PC-3 (cell line): ENCODE measurements around the gene SH3RF1. TPM values are rescaled to one million over a fixed set of nuclear protein-coding genes. Genes with fewer than 3 reads are reported as not detected.
A peak's percentile ranks its signal among the peaks of the same experiment; 100 is the strongest.

Experiments
- ATAC-seq: fragments of 200-7000 bp; cut with Tn5 transposase; 2 replicates; pipeline ENCODE4 v1.9.1; 2020; ENCODE audit warnings: mild to moderate bottlenecking, moderate library complexity
- BruUV-seq: library from RNA; stranded (reverse); fragments of 400-500 nt; replicated peaks from 2 replicates; lab custom pipeline; 2021; lab: Mats Ljungman, UMichigan
- CTCF ChIA-PET: fragments of 300-600 bp; sonication (Branson Sonifier 250); formaldehyde crosslinking; loops from one replicate; lab custom pipeline; 2022; ENCODE audit warnings: antibody characterized with exemption; lab: Charles Lee
- POLR2A ChIA-PET: fragments of 300-600 bp; sonication (Branson Sonifier 250); formaldehyde crosslinking; loops from one replicate; lab custom pipeline; 2022; ENCODE audit warnings: antibody characterized with exemption; ENCODE audit not compliant: unreplicated experiment; lab: Charles Lee
- DNase-seq: peaks from one replicate; pipeline ENCODE4 v3.0.0-alpha.2; 2015
- H2AFZ ChIP-seq: fragments of 300-600 bp; sonication (generic); 2 replicates; pipeline ENCODE4 v1.6.0; 2016; ENCODE audit warnings: antibody characterized with exemption, low read length
- H3F3A ChIP-seq: fragments of 300-600 bp; sonication (generic); one replicate; pipeline ENCODE4 v1.6.0; 2017; ENCODE audit warnings: antibody characterized with exemption, low read length, control low read depth, mild to moderate bottlenecking; ENCODE audit not compliant: unreplicated experiment
- H3K27ac ChIP-seq: fragments of 300-600 bp; sonication (generic); 2 replicates; pipeline ENCODE4 v1.5.1; 2016; ENCODE audit warnings: mild to moderate bottlenecking, low read length
- H3K27me3 ChIP-seq: fragments of 300-600 bp; sonication (generic); 2 replicates; pipeline ENCODE4 v1.6.1; 2016; ENCODE audit warnings: low read length, mixed read lengths
- H3K36me3 ChIP-seq: fragments of 300-600 bp; sonication (generic); 2 replicates; pipeline ENCODE4 v1.6.1; 2016; ENCODE audit warnings: low read depth, mixed run types, low read length, mixed read lengths
- H3K4me1 ChIP-seq: fragments of 300-600 bp; sonication (generic); 2 replicates; pipeline ENCODE4 v1.5.1; 2016; ENCODE audit warnings: low read length; ENCODE audit not compliant: insufficient read depth
- H3K4me2 ChIP-seq: fragments of 300-600 bp; sonication (generic); 2 replicates; pipeline ENCODE4 v1.6.0; 2016; ENCODE audit warnings: low read length
- H3K4me3 ChIP-seq: fragments of 300-600 bp; sonication (generic); 2 replicates; pipeline ENCODE4 v1.5.1; 2016; ENCODE audit warnings: mild to moderate bottlenecking, low read length, mixed read lengths
- H3K79me2 ChIP-seq: fragments of 300-600 bp; sonication (generic); 2 replicates; pipeline ENCODE4 v1.6.1; 2017; ENCODE audit warnings: low read length, mixed read lengths
- H3K9ac ChIP-seq: fragments of 300-600 bp; sonication (generic); 2 replicates; pipeline ENCODE4 v1.6.0; 2016; ENCODE audit warnings: mild to moderate bottlenecking, low read length
- H3K9me2 ChIP-seq: fragments of 300-600 bp; sonication (generic); replicated peaks from 2 replicates; pipeline ENCODE4 v1.6.1; 2016; ENCODE audit warnings: mixed run types, low read length, mixed read lengths
- H3K9me3 ChIP-seq: fragments of 300-600 bp; sonication (generic); 2 replicates; pipeline ENCODE4 v1.6.1; 2016; ENCODE audit warnings: low read length, mixed read lengths
- H4K20me1 ChIP-seq: fragments of 300-600 bp; sonication (generic); 2 replicates; pipeline ENCODE4 v1.6.1; 2016; ENCODE audit warnings: low read length, mixed read lengths
- CTCF ChIP-seq: fragments of 300-600 bp; sonication (generic); conservative IDR thresholded peaks from 2 replicates; pipeline ENCODE4 v1.5.1; 2017; ENCODE audit warnings: antibody characterized with exemption, low read depth, mild to moderate bottlenecking, low read length
- EZH2 ChIP-seq: fragments of 300-600 bp; sonication (generic); IDR thresholded peaks from one replicate; pipeline ENCODE4 v1.6.1; 2017; ENCODE audit warnings: antibody characterized with exemption, mild to moderate bottlenecking, low read length; ENCODE audit not compliant: unreplicated experiment
- EZH2phosphoT487 ChIP-seq: fragments of 300-600 bp; sonication (generic); IDR thresholded peaks from 2 replicates; pipeline ENCODE4 v1.6.1; 2018; ENCODE audit warnings: mild to moderate bottlenecking, antibody characterized with exemption, low read length, borderline replicate concordance
- intact Hi-C: fragments of 100-400 bp; cut with micrococcal nuclease; formaldehyde crosslinking; loops from 2 replicates; pipeline ENCODE4 v1.9.0; 2023
- total RNA-seq: library from RNA; depleted of rRNA; stranded (reverse); fragments of >200 nt; gene quantifications from 2 replicates; pipeline ENCODE4 v1.2.3, GENCODE V29; 2014

SH3RF1 gene
- total RNA-seq, 1 experiment from 2014 or later, result 21.0 TPM

- intact Hi-C loops, result no loop called here
- ChIA-PET CTCF (no interaction called here), POLR2A (no interaction called here)
- Histone ChIP-seq H3K9me3 (no peaks in the 10 kb centered on the region), H3K4me2 (no peak overlapping the region), H3K36me3 (peaks cover 24% of the 10 kb centered on the region; the same call in 1 of the 2 replicates), H3K27ac (no peak overlapping the region), H3K27me3 (no peaks in the 10 kb centered on the region), H3K79me2 (peaks cover 80% of the 10 kb centered on the region), H4K20me1 (no peaks in the 10 kb centered on the region; the same call in 1 of the 2 replicates), H3K4me1 (peaks cover 9% of the 10 kb centered on the region; the same call in 1 of the 2 replicates), H3F3A (no peaks in the 10 kb centered on the region), H3K4me3 (no peak overlapping the region), H3K9me2 (no peaks in the 10 kb centered on the region), H2AFZ (no peak overlapping the region), H3K9ac (no peak overlapping the region)
- BruUV-seq, result no TSS peak
- TF ChIP-seq EZH2 (no peak), CTCF (no peak), EZH2phosphoT487 (no peak)
- ATAC-seq (peak; percentile 13; the same call in 1 of the 2 replicates), DNase-seq (peak; percentile 16)
Measured at GRCh38 chr4:169159624-169160171, 111.1 kb downstream of the SH3RF1 start.

DNA sequence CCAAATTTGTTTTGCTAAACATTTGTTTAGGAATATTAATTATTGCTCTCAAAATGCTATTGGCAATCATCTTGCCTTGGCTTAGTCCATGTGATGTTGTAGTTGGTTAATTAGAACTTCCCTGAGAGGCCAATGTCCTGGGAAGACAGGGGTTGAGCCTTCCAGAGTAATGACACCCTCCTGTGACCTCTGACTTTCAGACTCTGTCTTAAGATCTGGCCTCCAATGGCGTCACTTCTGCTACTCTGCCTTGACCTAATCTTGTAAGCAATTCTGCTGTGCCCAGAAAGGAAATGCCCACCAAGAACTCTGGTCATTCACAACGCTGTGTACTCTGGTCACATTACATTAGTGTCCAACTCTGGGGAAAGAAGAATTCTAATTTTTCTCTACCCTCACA is 111.9 kb downstream of the SH3RF1 start:
- Histone ChIP-seq H3K27ac (no peak overlapping the region), H3K4me1 (peaks cover 13% of the 10 kb centered on the region), H3K36me3 (peaks cover 22% of the 10 kb centered on the region; the same call in 1 of the 2 replicates), H3K9me2 (no peaks in the 10 kb centered on the region), H3K9me3 (no peaks in the 10 kb centered on the region), H2AFZ (no peak overlapping the region), H3K9ac (no peak overlapping the region), H3K4me3 (no peak overlapping the region), H3K27me3 (no peaks in the 10 kb centered on the region), H3K79me2 (peaks cover 72% of the 10 kb centered on the region), H3K4me2 (no peak overlapping the region), H4K20me1 (no peaks in the 10 kb centered on the region; the same call in 1 of the 2 replicates), H3F3A (no peaks in the 10 kb centered on the region)
- TF ChIP-seq EZH2 (no peak), EZH2phosphoT487 (no peak), CTCF (no peak)
- intact Hi-C loops, result no loop called here
- no peak for DNase-seq
- no TSS peak for BruUV-seq
- ChIA-PET POLR2A (no interaction called here), CTCF (no interaction called here)
- ATAC-seq, result no peak

- Histone ChIP-seq H3K27ac (no peak overlapping the region), H2AFZ (no peak overlapping the region), H3K36me3 (peaks cover 20% of the 10 kb centered on the region; the same call in 1 of the 2 replicates), H3K4me1 (peaks cover 18% of the 10 kb centered on the region), H3K27me3 (no peaks in the 10 kb centered on the region), H3K4me3 (no peak overlapping the region), H3K4me2 (no peak overlapping the region), H3K9me3 (no peaks in the 10 kb centered on the region), H3K9ac (no peak overlapping the region), H3K9me2 (no peaks in the 10 kb centered on the region), H3F3A (no peaks in the 10 kb centered on the region), H4K20me1 (no peaks in the 10 kb centered on the region; the same call in 1 of the 2 replicates), H3K79me2 (peaks cover 63% of the 10 kb centered on the region)
- DNase-seq (no peak), ATAC-seq (peak; percentile 25; the same call in 1 of the 2 replicates)
- no peak for TF ChIP-seq EZH2
- TF ChIP-seq EZH2phosphoT487, result no peak
- TF ChIP-seq CTCF, result no peak
- BruUV-seq, result no TSS peak
- CTCF ChIA-PET, result no interaction called here
- intact Hi-C loops, result no loop called here
- POLR2A ChIA-PET, result no interaction called here
Measured at GRCh38 chr4:169158046-169158445, 112.7 kb downstream of the SH3RF1 start.
